Naive thymus-derived CD4-positive, alpha-beta T cell (primary cell): ENCODE data around the gene ENTPD5. TPM values are rescaled to one million over a fixed set of nuclear protein-coding genes. Genes with fewer than 3 reads are reported as not detected.
A peak's percentile ranks its signal among the peaks of the same experiment; 100 is the strongest.

Source experiments
- ATAC-seq: fragments of 150-1000 bp; cut with Tn5 transposase; 2 replicates; pipeline ENCODE4 v1.10.0; 2021; ENCODE audit warnings: mild to moderate bottlenecking, moderate library complexity
- CTCF ChIA-PET: fragments of 350-600 bp; sonication (Branson Sonifier 250); formaldehyde crosslinking; loops from one replicate; lab custom pipeline; 2021; ENCODE audit warnings: antibody characterized with exemption; lab: Charles Lee
- POLR2A ChIA-PET: fragments of 350-600 bp; sonication (Branson Sonifier 250); formaldehyde crosslinking; loops from one replicate; lab custom pipeline; 2021; ENCODE audit warnings: antibody characterized with exemption, inconsistent platforms; lab: Charles Lee
- DNase-seq, 9 donors: peaks; one replicate each; pipeline versions ENCODE4 v3.0.0 to v3.0.0-alpha.2; 2020 to 2022; ENCODE audit warnings: mixed read lengths in 1 of 9
- H3K27ac ChIP-seq: one replicate; pipeline ENCODE4 v1.7.0; 2013; ENCODE audit warnings: mild to moderate bottlenecking, low read depth, low read length, moderate library complexity
- H3K27me3 ChIP-seq, 2 donors: one replicate each; pipeline ENCODE4 v1.7.0; 2013; ENCODE audit warnings: low read length in 2 of 2, mild to moderate bottlenecking in 2 of 2, moderate library complexity in 2 of 2; ENCODE audit not compliant: control insufficient read depth in 2 of 2, insufficient read depth in 2 of 2
- H3K36me3 ChIP-seq, 3 experiments: 1 replicate in 2 of 3; 2 replicates in 1 of 3; pipeline ENCODE4 v1.7.0; 2013; ENCODE audit warnings: low read length in 3 of 3, mild to moderate bottlenecking in 3 of 3, moderate library complexity in 1 of 3; ENCODE audit not compliant: insufficient read depth in 3 of 3, control insufficient read depth in 2 of 3
- H3K4me1 ChIP-seq, 2 donors: one replicate each; pipeline ENCODE4 v1.7.0; 2013; ENCODE audit warnings: low read length in 2 of 2, mild to moderate bottlenecking in 2 of 2, moderate library complexity in 1 of 2; ENCODE audit not compliant: control insufficient read depth in 2 of 2, insufficient read depth in 2 of 2
- H3K4me3 ChIP-seq: 2 replicates; pipeline ENCODE4 v1.7.0; 2013; ENCODE audit warnings: mild to moderate bottlenecking, low read length
- H3K9me3 ChIP-seq, 3 experiments: 1 replicate in 2 of 3; 2 replicates in 1 of 3; pipeline ENCODE4 v1.7.0; 2013; ENCODE audit warnings: low read length in 3 of 3; ENCODE audit not compliant: control insufficient read depth in 2 of 3
- H3K27ac Mint-ChIP-seq, 9 donors: one replicate each; pipeline ENCODE4 v1.8.0; 2020 to 2022; ENCODE audit warnings: mixed read lengths in 9 of 9, mild to moderate bottlenecking in 8 of 9, moderate library complexity in 5 of 9, inconsistent platforms in 2 of 9
- H3K27me3 Mint-ChIP-seq, 5 donors: one replicate each; pipeline ENCODE4 v1.8.0; 2021 to 2022; ENCODE audit warnings: mixed read lengths in 5 of 5, mild to moderate bottlenecking in 1 of 5
- H3K36me3 Mint-ChIP-seq, 5 donors: one replicate each; pipeline ENCODE4 v1.8.0; 2020 to 2022; ENCODE audit warnings: mixed read lengths in 5 of 5, mild to moderate bottlenecking in 3 of 5, inconsistent platforms in 1 of 5
- H3K4me1 Mint-ChIP-seq, 7 donors: one replicate each; pipeline ENCODE4 v1.8.0; 2020 to 2022; ENCODE audit warnings: mixed read lengths in 7 of 7, mild to moderate bottlenecking in 3 of 7, inconsistent platforms in 1 of 7
- H3K4me3 Mint-ChIP-seq, 10 donors: one replicate each; pipeline ENCODE4 v1.8.0; 2020 to 2022; ENCODE audit warnings: mild to moderate bottlenecking in 10 of 10, mixed read lengths in 10 of 10, moderate library complexity in 6 of 10, inconsistent platforms in 2 of 10
- H3K9me3 Mint-ChIP-seq, 11 donors: one replicate each; pipeline ENCODE4 v1.8.0; 2020 to 2022; ENCODE audit warnings: mixed read lengths in 11 of 11, mild to moderate bottlenecking in 4 of 11, inconsistent platforms in 1 of 11, moderate library complexity in 1 of 11
- intact Hi-C, 2 donors: fragments of 100-400 bp; cut with micrococcal nuclease; formaldehyde crosslinking; loops; one replicate each; pipeline ENCODE4 v1.15.1; 2023
- polyA plus RNA-seq, 2 donors: library from polyadenylated mRNA; unstranded; fragments of 300-500 nt; fragmentation: Illumina TruSeq; gene quantifications; one replicate each; pipeline ENCODE4 v1.2.3, GENCODE V29; 2021
- total RNA-seq, 6 experiments: library from RNA in 5 of 6; stranded (reverse) in 5 of 6; gene quantifications; 1 replicate in 5 of 6; 2 replicates in 1 of 6; pipeline ENCODE4 v1.2.3 and lab custom pipeline; 2021 to 2026

ENTPD5 gene
- total and polyA plus RNA-seq, 7 experiments from 2014 or later: 4.2 to 17.1 (median 9.5) TPM

GRCh38 chr14:74048281-74048680, 29.2 kb upstream of the ENTPD5 start:
- Histone ChIP-seq H3K9me3 (no peaks in the 10 kb centered on the region), H3K27me3 (no peaks in the 10 kb centered on the region), H3K4me1 (no peaks in the 10 kb centered on the region), H3K36me3 (no peaks in the 10 kb centered on the region), H3K4me3 (no peak overlapping the region), H3K27ac (no peak overlapping the region)
- no peak for DNase-seq
- Mint-ChIP-seq H3K4me1 (no peaks in the 10 kb centered on the region), H3K4me3 (no peak overlapping the region), H3K27ac (no peak overlapping the region), H3K9me3 (peaks cover 0 to 2% (median 0%) of the 10 kb centered on the region in 11 donors), H3K36me3 (peaks cover 0 to 13% (median 0%) of the 10 kb centered on the region in 5 donors), H3K27me3 (no peaks in the 10 kb centered on the region)
- CTCF ChIA-PET: interaction anchor here (0.6 kb wide), 1 partner anchor 1168 kb away, joined by 3 read pairs; no protein-coding TSS in a partner anchor
- no peak for ATAC-seq
- POLR2A ChIA-PET: no interaction called here
- intact Hi-C loops: no loop called here

- H3K9me3 ChIP-seq: no peaks in the 10 kb centered on the region
- H3K4me3 Mint-ChIP-seq: no peak overlapping the region
- ChIA-PET CTCF (no interaction called here), POLR2A (no interaction called here)
- no peak for DNase-seq
- no peak for ATAC-seq
- H3K27ac Mint-ChIP-seq: no peak overlapping the region
- no peaks in the 10 kb centered on the region for H3K27me3 ChIP-seq
- H3K36me3 ChIP-seq: no peaks in the 10 kb centered on the region
- peaks cover 0 to 13% (median 0%) of the 10 kb centered on the region in 5 donors for H3K36me3 Mint-ChIP-seq
- H3K4me3 ChIP-seq: no peak overlapping the region
- H3K27me3 Mint-ChIP-seq: no peaks in the 10 kb centered on the region
- no peaks in the 10 kb centered on the region for H3K4me1 Mint-ChIP-seq
- no peak overlapping the region for H3K27ac ChIP-seq
- no peaks in the 10 kb centered on the region for H3K4me1 ChIP-seq
- intact Hi-C loops: no loop called here
- H3K9me3 Mint-ChIP-seq: no peaks in the 10 kb centered on the region
Measured at GRCh38 chr14:74045522-74045921, 26.4 kb upstream of the ENTPD5 start.

GRCh38 chr14:74042296-74042695, 23.2 kb upstream of the ENTPD5 start:
- Histone ChIP-seq H3K9me3 (no peaks in the 10 kb centered on the region), H3K27me3 (no peaks in the 10 kb centered on the region), H3K36me3 (no peaks in the 10 kb centered on the region), H3K4me1 (no peaks in the 10 kb centered on the region), H3K4me3 (no peak overlapping the region), H3K27ac (no peak overlapping the region)
- POLR2A ChIA-PET: interaction anchor here (0.6 kb wide), 1 partner anchor 42 kb away, joined by 3 read pairs; the partner anchor contains the start of gene ALDH6A1
- intact Hi-C loops: no loop called here
- ATAC-seq (no peak), DNase-seq (no peak)
- H3K27me3 Mint-ChIP-seq: no peaks in the 10 kb centered on the region
- H3K27ac Mint-ChIP-seq: no peak overlapping the region
- H3K36me3 Mint-ChIP-seq: peaks cover 0 to 4% (median 0%) of the 10 kb centered on the region in 5 donors
- no peaks in the 10 kb centered on the region for H3K4me1 Mint-ChIP-seq
- H3K4me3 Mint-ChIP-seq: no peak overlapping the region
- no peaks in the 10 kb centered on the region for H3K9me3 Mint-ChIP-seq
- CTCF ChIA-PET: interaction anchor here (0.6 kb wide), 1 partner anchor 146 kb away, joined by 3 read pairs; no protein-coding TSS in a partner anchor

- intact Hi-C loops: loop anchor here (1.0 to 5.0 kb wide), 6 partner anchors 19 to 529 kb away; partner anchors contain the start of genes BBOF1 (in 1 of the 2), COQ6 (in 1 of the 2), ENTPD5 (in 1 of the 2) and FAM161B (in 1 of the 2)
- ChIA-PET POLR2A (no interaction called here), CTCF (interaction anchor here (0.7 kb wide), 1 partner anchor 35 kb away, joined by 4 read pairs; no protein-coding TSS in a partner anchor)
- no peak overlapping the region for H3K4me3 Mint-ChIP-seq
- H3K27me3 Mint-ChIP-seq: no peaks in the 10 kb centered on the region
- no peak overlapping the region for H3K4me3 ChIP-seq
- H3K27me3 ChIP-seq: no peaks in the 10 kb centered on the region
- H3K4me1 ChIP-seq: no peaks in the 10 kb centered on the region
- H3K27ac ChIP-seq: no peak overlapping the region
- no peaks in the 10 kb centered on the region for H3K9me3 ChIP-seq
- no peaks in the 10 kb centered on the region for H3K4me1 Mint-ChIP-seq
- no peaks in the 10 kb centered on the region for H3K9me3 Mint-ChIP-seq
- no peaks in the 10 kb centered on the region for H3K36me3 Mint-ChIP-seq
- peak overlapping the region in 1 of 9 donors; percentile 29 for H3K27ac Mint-ChIP-seq
- peak; percentile 65 for ATAC-seq
- H3K36me3 ChIP-seq: no peaks in the 10 kb centered on the region
- DNase-seq: peak in 7 of 9 donors; percentile 19 to 63 (median 49)
Measured at GRCh38 chr14:74038020-74038859, 19.2 kb upstream of the ENTPD5 start.

GRCh38 chr14:74035556-74035955, 16.5 kb upstream of the ENTPD5 start:
- no peak for DNase-seq
- H3K4me1 Mint-ChIP-seq: peaks cover 0 to 3% (median 0%) of the 10 kb centered on the region in 7 donors
- no peaks in the 10 kb centered on the region for H3K36me3 ChIP-seq
- H3K36me3 Mint-ChIP-seq: no peaks in the 10 kb centered on the region
- intact Hi-C loops: loop anchor here in 1 of 2 donors (5.0 kb wide), 1 partner anchor 148 kb away; the partner anchor contains the start of gene ZNF410
- H3K9me3 Mint-ChIP-seq: no peaks in the 10 kb centered on the region
- ATAC-seq: no peak
- H3K4me3 ChIP-seq: no peak overlapping the region
- ChIA-PET POLR2A (interaction anchor here (0.7 kb wide), 1 partner anchor 217 kb away, joined by 5 read pairs; no protein-coding TSS in a partner anchor), CTCF (interaction anchor here (0.6 to 1.5 kb wide), 2 partner anchors 307 to 895 kb away, joined by 3 to 6 read pairs; no protein-coding TSS in a partner anchor)
- no peaks in the 10 kb centered on the region for H3K27me3 Mint-ChIP-seq
- no peaks in the 10 kb centered on the region for H3K9me3 ChIP-seq
- H3K27me3 ChIP-seq: no peaks in the 10 kb centered on the region
- no peaks in the 10 kb centered on the region for H3K4me1 ChIP-seq
- H3K27ac ChIP-seq: no peak overlapping the region
- no peak overlapping the region for H3K27ac Mint-ChIP-seq
- H3K4me3 Mint-ChIP-seq: no peak overlapping the region

- no peak overlapping the region for H3K4me3 ChIP-seq
- Mint-ChIP-seq H3K27ac (no peak overlapping the region), H3K27me3 (no peaks in the 10 kb centered on the region), H3K9me3 (no peaks in the 10 kb centered on the region), H3K4me1 (peaks cover 0 to 3% (median 0%) of the 10 kb centered on the region in 7 donors), H3K4me3 (no peak overlapping the region), H3K36me3 (no peaks in the 10 kb centered on the region)
- H3K27me3 ChIP-seq: no peaks in the 10 kb centered on the region
- H3K36me3 ChIP-seq: no peaks in the 10 kb centered on the region
- H3K9me3 ChIP-seq: no peaks in the 10 kb centered on the region
- intact Hi-C loops: no loop called here
- no peaks in the 10 kb centered on the region for H3K4me1 ChIP-seq
- ChIA-PET CTCF (interaction anchor here (0.7 to 1.5 kb wide), 2 partner anchors 15 to 306 kb away, joined by 3 to 6 read pairs; no protein-coding TSS in a partner anchor), POLR2A (interaction anchor here (0.6 kb wide), 1 partner anchor 109 kb away, joined by 3 read pairs; no protein-coding TSS in a partner anchor)
- H3K27ac ChIP-seq: no peak overlapping the region
- ATAC-seq (no peak), DNase-seq (no peak)
Measured at GRCh38 chr14:74034572-74034971, 15.5 kb upstream of the ENTPD5 start.
